Smooth muscle cell of the brain vasculature (primary cell): Measurements from ENCODE around the gene B3GALT4.
"Not testable (repeated sequence)": the region's sequence is repeated elsewhere in the genome, so short reads cannot be mapped to it uniquely, and the experiment has no call there.

Experiments
- DNase-seq: peaks from one replicate; pipeline ENCODE4 v3.0.0-alpha.2; 2012; ENCODE audit warnings: low read depth, low spot score

The B3GALT4 gene

GRCh38 chr6:33276864-33277662 lies at the start of gene B3GALT4:
Gene B3GALT4 (plus strand): TSS chr6:33277123. CDS start chr6:33277420, 297 bp downstream.
- peak; percentile 13 for DNase-seq

- no peak for DNase-seq
These were observed 41.7 kb upstream of the B3GALT4 start for GRCh38 chr6:33235221-33235634.

- DNase-seq, result no peak
These were observed 40.6 kb upstream of the B3GALT4 start for GRCh38 chr6:33236328-33236727.

- no peak for DNase-seq
These were observed 40.1 kb upstream of the B3GALT4 start for GRCh38 chr6:33236852-33237251.

- DNase-seq, result no peak
These were observed 39.2 kb upstream of the B3GALT4 start for GRCh38 chr6:33237741-33238140.

GRCh38 chr6:33241968-33242367 lies 35.0 kb upstream of the B3GALT4 start:
- no peak for DNase-seq

GRCh38 chr6:33243476-33243875 lies 33.4 kb upstream of the B3GALT4 start:
- DNase-seq, result no peak

- DNase-seq, result peak; percentile 70
These were observed 28.8 kb upstream of the B3GALT4 start for GRCh38 chr6:33247977-33248642.

GRCh38 chr6:33248643-33248931 lies 28.3 kb upstream of the B3GALT4 start:
- DNase-seq, result no peak

GRCh38 chr6:33248932-33249731 lies 27.8 kb upstream of the B3GALT4 start:
- DNase-seq, result peak; percentile 97

GRCh38 chr6:33249732-33250630 lies 26.9 kb upstream of the B3GALT4 start:
- DNase-seq, result no peak

- no peak for DNase-seq
These were observed 26.2 kb upstream of the B3GALT4 start for GRCh38 chr6:33250731-33251130.

- DNase-seq, result no peak
These were observed 25.4 kb upstream of the B3GALT4 start for GRCh38 chr6:33251395-33252012.

- DNase-seq, result no peak
These were observed 24.2 kb upstream of the B3GALT4 start for GRCh38 chr6:33252759-33253158.

GRCh38 chr6:33254591-33254990 lies 22.3 kb upstream of the B3GALT4 start:
- DNase-seq, result no peak

- no peak for DNase-seq
These were observed 17.9 kb upstream of the B3GALT4 start for GRCh38 chr6:33259032-33259431.

GRCh38 chr6:33262490-33262889 lies 14.4 kb upstream of the B3GALT4 start:
- not testable (repeated sequence) for DNase-seq

- DNase-seq, result no peak
These were observed 12.9 kb upstream of the B3GALT4 start for GRCh38 chr6:33264015-33264414.

GRCh38 chr6:33271117-33271467 lies 5.8 kb upstream of the B3GALT4 start:
- no peak for DNase-seq

- peak; percentile 97 for DNase-seq
These were observed 5.3 kb upstream of the B3GALT4 start, which contains the start of the genes RPS18 and VPS52 for GRCh38 chr6:33271468-33272274. Gene RPS18 (plus strand): TSS chr6:33272075. CDS start chr6:33272120, 45 bp downstream. Gene VPS52 (minus strand): TSS chr6:33271876. CDS start chr6:33271675, 201 bp downstream.
